Activated CD8-positive, alpha-beta memory T cell treated with anti-CD3 and anti-CD28 coated beads, Interleukin-2, amount 50 U/mL, for 24 hours (primary cell): Measurements from ENCODE around the gene MS4A5.

Source experiments
- DNase-seq: peaks from one replicate; pipeline ENCODE4 v3.0.0-alpha.2; 2020; ENCODE audit errors: extremely low read depth

MS4A5 gene

DNA sequence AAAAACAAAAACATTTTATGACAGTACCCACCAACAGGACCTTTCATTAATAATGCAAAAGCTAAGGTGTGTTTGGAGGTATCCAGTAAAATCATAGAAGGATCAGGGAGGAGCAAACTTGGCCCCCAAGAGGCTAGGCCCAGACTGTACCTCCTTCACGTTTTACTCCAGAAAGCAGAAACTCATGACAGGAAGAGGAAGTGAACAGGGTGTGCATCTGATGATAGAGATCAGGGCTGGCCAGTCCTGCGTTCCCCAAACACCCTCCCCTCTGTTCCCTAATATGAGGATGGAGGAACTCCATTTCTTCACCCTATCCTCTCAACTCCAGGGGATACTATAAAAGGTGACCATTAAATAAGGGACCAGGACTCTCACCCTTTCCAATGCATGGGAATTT lies 53.0 kb downstream of the MS4A5 start:
- DNase-seq, result no peak

DNA sequence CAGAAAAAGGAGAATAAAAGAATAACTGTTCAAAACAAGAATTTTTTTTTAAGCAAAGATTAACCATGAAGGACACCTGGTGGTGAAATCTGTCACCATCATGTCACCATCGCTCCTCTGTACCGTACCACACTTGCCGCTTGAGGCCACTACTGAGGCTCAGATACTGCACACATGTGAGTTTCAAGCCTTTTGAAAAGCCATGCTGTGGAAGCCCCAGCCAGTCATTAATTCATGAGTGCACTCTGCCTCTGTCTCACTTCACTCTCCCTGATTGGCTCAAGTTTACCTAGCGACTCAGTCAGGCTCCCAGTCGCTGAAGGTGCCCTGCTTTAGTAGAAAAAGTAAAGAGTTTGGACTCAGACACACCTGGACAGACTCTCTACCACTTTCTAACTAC lies 56.6 kb downstream of the MS4A5 start:
- DNase-seq, result no peak

DNA sequence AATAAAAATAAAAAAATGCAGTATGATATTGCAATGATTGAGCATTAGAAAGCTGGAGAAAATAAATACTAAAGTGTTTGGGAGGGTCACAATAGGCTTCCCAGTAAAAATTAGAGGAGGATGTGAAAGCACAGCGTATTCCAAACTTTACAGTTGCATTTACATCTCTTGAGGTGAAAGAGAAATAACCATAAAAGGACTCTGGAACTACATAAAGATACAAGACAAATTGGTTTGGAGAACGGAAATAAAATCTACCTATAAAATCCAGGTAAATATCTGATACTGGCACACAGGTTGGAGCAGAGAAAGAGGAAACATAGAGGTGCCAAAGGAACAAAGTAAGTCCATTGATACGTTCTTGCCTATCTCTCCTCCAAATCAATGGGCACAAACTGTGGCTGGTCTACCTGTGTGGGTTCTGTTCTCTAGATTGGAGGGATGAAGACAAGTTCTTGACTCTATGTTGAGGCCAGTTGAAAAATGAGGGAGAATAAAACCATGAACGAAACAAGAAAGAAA lies 63.2 kb downstream of the MS4A5 start, which contains the start of gene MS4A12:
Gene MS4A12 (plus strand): TSS at position 291 of the 522 bp plus-strand sequence. CDS start 4,541 bp downstream, outside the sequence.
- no peak for DNase-seq

DNA sequence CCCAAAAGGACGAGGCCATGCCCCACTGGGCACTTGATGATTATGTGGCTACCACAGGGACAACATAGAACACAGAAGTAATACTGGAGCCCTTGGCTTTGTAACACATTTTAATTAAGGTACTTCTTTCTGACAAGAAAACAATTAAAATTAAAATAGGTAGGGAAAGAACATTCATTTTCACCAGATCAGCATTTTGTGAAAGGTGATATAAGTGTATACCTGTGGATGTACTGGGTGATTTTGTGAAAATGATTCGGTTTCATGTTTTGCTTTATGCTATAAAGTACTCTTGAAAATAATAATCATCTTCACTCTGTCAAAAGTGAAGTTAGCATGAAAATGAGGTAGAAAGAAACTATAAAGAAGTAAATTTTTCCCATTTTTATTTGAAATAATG lies 64.1 kb downstream of the MS4A5 start:
- no peak for DNase-seq
